SK-N-SH (cell line): ENCODE measurements around the gene PDE4D. TPM values are rescaled to one million over a fixed set of nuclear protein-coding genes. Genes with fewer than 3 reads are reported as not detected.
A peak's percentile ranks its signal among the peaks of the same experiment; 100 is the strongest.

Experiments used
- CTCF ChIA-PET: fragments of 300-600, 350-600 bp; formaldehyde crosslinking; extraction: SDS; loops from one replicate; lab custom pipeline; 2021; lab: Yijun Ruan, JAX
- POLR2A ChIA-PET: fragments of 350-600 bp; sonication (Branson Sonifier 250); formaldehyde crosslinking; extraction: SDS; loops from one replicate; lab custom pipeline; 2020; ENCODE audit warnings: antibody characterized with exemption, inconsistent platforms; lab: Yijun Ruan, JAX
- DNase-seq: peaks from one replicate; pipeline ENCODE4 v3.0.0; 2012
- H2AFZ ChIP-seq: fragments of 200-600 bp; sonication (generic); 2 replicates; pipeline ENCODE4 v1.8.1; 2016; ENCODE audit warnings: antibody characterized with exemption, mild to moderate bottlenecking, low read depth
- H3F3A ChIP-seq: fragments of 200-600 bp; sonication (generic); replicated peaks from 2 replicates; pipeline ENCODE3; 2016; ENCODE audit warnings: antibody characterized with exemption, mild to moderate bottlenecking; ENCODE audit not compliant: insufficient read depth
- H3K27ac ChIP-seq, 2 experiments: fragments of 200-500 bp in 1 of 2; fragments of 200-600 bp in 1 of 2; sonication (Bioruptor generic) in 1 of 2; sonication (generic), shearing (Covaris generic) in 1 of 2; 2 replicates each; pipeline versions ENCODE4 v1.5.1 to v1.6.1; 2014 to 2016; ENCODE audit warnings: low read depth in 2 of 2, inconsistent platforms in 1 of 2, low read length in 1 of 2, mild to moderate bottlenecking in 1 of 2, mixed read lengths in 1 of 2
- H3K27me3 ChIP-seq: fragments of 200-600 bp; sonication (generic), shearing (Covaris generic); 2 replicates; pipeline ENCODE4 v1.6.1; 2016; ENCODE audit warnings: mixed run types; ENCODE audit not compliant: insufficient read depth
- H3K36me3 ChIP-seq, 2 experiments: fragments of 200-500 bp in 1 of 2; fragments of 200-600 bp in 1 of 2; sonication (Bioruptor generic) in 1 of 2; sonication (generic) in 1 of 2; replicated peaks in 1 of 2; 2 replicates each; pipeline versions ENCODE3 to v1.5.1; 2014 to 2016; ENCODE audit warnings: low read length in 1 of 2, mild to moderate bottlenecking in 1 of 2; ENCODE audit not compliant: insufficient read depth in 2 of 2, control insufficient read depth in 1 of 2
- H3K4me1 ChIP-seq, 2 experiments: fragments of 200-500 bp in 1 of 2; fragments of 200-600 bp in 1 of 2; sonication (Bioruptor generic) in 1 of 2; sonication (generic), shearing (Covaris generic) in 1 of 2; 2 replicates each; pipeline versions ENCODE4 v1.5.1 to v1.6.1; 2014 to 2016; ENCODE audit warnings: low read depth in 1 of 2, low read length in 1 of 2, mixed run types in 1 of 2; ENCODE audit not compliant: insufficient read depth in 2 of 2, control insufficient read depth in 1 of 2
- H3K4me2 ChIP-seq: fragments of 200-600 bp; sonication (generic), shearing (Covaris generic); 2 replicates; pipeline ENCODE4 v1.6.1; 2017; ENCODE audit warnings: mixed run types
- H3K4me3 ChIP-seq, 2 experiments: fragments of 200-500 bp in 1 of 2; fragments of 200-600 bp in 1 of 2; sonication (Bioruptor generic) in 1 of 2; sonication (generic), shearing (Covaris generic) in 1 of 2; 2 replicates each; pipeline versions ENCODE4 v1.5.1 to v1.8.1; 2014 to 2016; ENCODE audit warnings: low read depth in 2 of 2, inconsistent platforms in 1 of 2, low read length in 1 of 2, mild to moderate bottlenecking in 1 of 2, mixed read lengths in 1 of 2, moderate library complexity in 1 of 2
- H3K79me2 ChIP-seq: fragments of 200-600 bp; sonication (generic); 2 replicates; pipeline ENCODE4 v1.8.1; 2017; ENCODE audit warnings: mild to moderate bottlenecking; ENCODE audit not compliant: insufficient read depth
- H3K9ac ChIP-seq: fragments of 200-600 bp; sonication (generic); 2 replicates; pipeline ENCODE4 v1.6.1; 2017; ENCODE audit warnings: mixed run types
- H3K9me2 ChIP-seq: fragments of 200-600 bp; sonication (generic); 2 replicates; pipeline ENCODE4 v1.6.1; 2017; ENCODE audit warnings: mixed run types
- H3K9me3 ChIP-seq: fragments of 200-600 bp; sonication (generic); 2 replicates; pipeline ENCODE4 v1.6.1; 2017; ENCODE audit warnings: mixed run types, mild to moderate bottlenecking, moderate library complexity
- H4K20me1 ChIP-seq: fragments of 200-600 bp; sonication (generic); 2 replicates; pipeline ENCODE4 v1.6.1; 2017; ENCODE audit warnings: mild to moderate bottlenecking, mixed run types; ENCODE audit not compliant: insufficient read depth
- ELF1 ChIP-seq: IDR thresholded peaks from 2 replicates; pipeline ENCODE4 v1.4.0; 2012
- EP300 ChIP-seq, 2 experiments: IDR thresholded peaks; 2 replicates each; pipeline versions ENCODE4 v1.4.0 to v1.6.1; 2012; ENCODE audit warnings: borderline replicate concordance in 1 of 2, low read depth in 1 of 2, low read length in 1 of 2
- GABPA ChIP-seq: IDR thresholded peaks from 2 replicates; pipeline ENCODE4 v1.4.0; 2012; ENCODE audit warnings: low read depth, mild to moderate bottlenecking
- GATA2 ChIP-seq: sonication (generic); formaldehyde crosslinking; IDR thresholded peaks from 2 replicates; pipeline ENCODE4 v1.5.0; 2020; ENCODE audit warnings: mild to moderate bottlenecking, missing genetic modification reagents
- NFIC ChIP-seq: IDR thresholded peaks from 2 replicates; pipeline ENCODE4 v1.4.0; 2012; ENCODE audit warnings: borderline replicate concordance
- NRF1 ChIP-seq: IDR thresholded peaks from 2 replicates; pipeline ENCODE4 v1.6.1; 2012; ENCODE audit warnings: low read depth, mild to moderate bottlenecking, low read length
- RAD21 ChIP-seq: IDR thresholded peaks from 2 replicates; pipeline ENCODE4 v1.6.1; 2012; ENCODE audit warnings: mild to moderate bottlenecking, low read length
- RXRA ChIP-seq: IDR thresholded peaks from 2 replicates; pipeline ENCODE4 v1.4.0; 2012; ENCODE audit warnings: low read depth, mild to moderate bottlenecking, borderline replicate concordance
- SIN3A ChIP-seq: IDR thresholded peaks from 2 replicates; pipeline ENCODE4 v1.6.1; 2012; ENCODE audit warnings: low read depth, mild to moderate bottlenecking, low read length, moderate library complexity, borderline replicate concordance
- SMC3 ChIP-seq: IDR thresholded peaks from 2 replicates; pipeline ENCODE4 v1.6.1; 2012; ENCODE audit warnings: low read depth, low read length, improper control_type of control experiment
- TAF1 ChIP-seq: IDR thresholded peaks from 2 replicates; pipeline ENCODE4 v1.6.1; 2012; ENCODE audit warnings: low read depth, mild to moderate bottlenecking, low read length, moderate library complexity, borderline replicate concordance
- TCF12 ChIP-seq: IDR thresholded peaks from 2 replicates; pipeline ENCODE4 v1.4.0; 2012
- YY1 ChIP-seq: IDR thresholded peaks from 2 replicates; pipeline ENCODE4 v1.4.0; 2012; ENCODE audit warnings: low read depth, mild to moderate bottlenecking
- WGBS: methylation state at CpG from one replicate; pipeline ENCODE4 v1.1.6; 2017; ENCODE audit warnings: low lambda C conversion rate; 5-methylcytosine and 5-hydroxymethylcytosine counted together
- polyA plus RNA-seq, 3 experiments: library from polyadenylated mRNA; depleted of rRNA; stranded (reverse); fragments of >200 nt; gene quantifications; 2 replicates each; pipeline ENCODE4 v1.2.3, GENCODE V29; 2012
- TF ChIP-seq, protein P1 (sequence below): IDR thresholded peaks from 2 replicates; pipeline ENCODE4 v1.4.0; 2012; ENCODE audit warnings: low read depth
- TF ChIP-seq, protein P2 (sequence below): fragments of 150-350 bp; IDR thresholded peaks from 2 replicates; pipeline ENCODE4 v1.6.1; 2017; ENCODE audit warnings: antibody characterized with exemption, low read length, low read depth, borderline replicate concordance
- TF ChIP-seq, protein P3 (sequence below): fragments of 200-600 bp; sonication (generic); IDR thresholded peaks from 2 replicates; pipeline ENCODE4 v1.6.1; 2017; ENCODE audit warnings: antibody characterized with exemption, mild to moderate bottlenecking, moderate library complexity
- TF ChIP-seq, protein P4 (sequence below): IDR thresholded peaks from 2 replicates; pipeline ENCODE4; 2012
- TF ChIP-seq, protein P5 (sequence below): IDR thresholded peaks from 2 replicates; pipeline ENCODE4 v1.4.0; 2012; ENCODE audit warnings: low read depth, borderline replicate concordance

Gene PDE4D
- polyA plus RNA-seq, 1 of the 3 experiments (the other 2 are of a cell fraction) = 2.4 TPM

DNA sequence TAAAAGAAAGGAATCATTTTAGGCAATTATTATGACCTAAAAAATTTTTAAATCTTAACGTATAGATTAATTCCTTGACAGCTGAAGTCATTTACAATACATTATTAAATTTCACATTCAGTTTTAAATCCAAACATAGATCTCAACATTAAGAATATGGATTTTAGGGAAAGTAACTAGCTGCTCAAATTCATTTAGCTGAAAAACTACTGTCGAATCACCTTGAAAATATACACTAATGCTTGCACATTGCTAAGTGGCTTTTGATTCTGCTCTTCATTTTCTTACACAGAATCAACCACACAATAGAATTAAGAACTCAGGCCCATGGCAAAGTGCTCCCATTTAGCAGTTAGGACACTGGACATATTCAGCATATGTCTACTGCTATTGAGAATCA is 856.5 kb downstream of the PDE4D start:
- Histone ChIP-seq H3F3A (peaks cover 25% of the 10 kb centered on the region), H3K9ac (no peak overlapping the region; the same call in 1 of the 2 replicates), H2AFZ (peak overlapping the region; percentile 39; the same call in 1 of the 2 replicates), H3K36me3 (no peaks in the 10 kb centered on the region), H4K20me1 (no peaks in the 10 kb centered on the region), H3K27ac (peak overlapping the region in 1 of 2 experiments; percentile 51; a peak in 1 of 4 replicates), H3K4me2 (peak overlapping the region; percentile 91; the same call in 1 of the 2 replicates), H3K4me3 (no peak overlapping the region), H3K27me3 (no peaks in the 10 kb centered on the region), H3K9me3 (no peaks in the 10 kb centered on the region), H3K4me1 (peaks cover 26 to 38% of the 10 kb centered on the region in 2 experiments), H3K9me2 (no peaks in the 10 kb centered on the region), H3K79me2 (peaks cover 16% of the 10 kb centered on the region; the same call in 1 of the 2 replicates)
- ChIA-PET CTCF (interaction anchor here (0.9 to 6.8 kb wide), 6 partner anchors 20 to 152 kb away, joined by 3 to 96 read pairs (median 16); no protein-coding TSS in a partner anchor), POLR2A (no interaction called here)
- no peak for TF ChIP-seq NFIC
- TF ChIP-seq NRF1 = no peak
- TF ChIP-seq, protein P1, sequence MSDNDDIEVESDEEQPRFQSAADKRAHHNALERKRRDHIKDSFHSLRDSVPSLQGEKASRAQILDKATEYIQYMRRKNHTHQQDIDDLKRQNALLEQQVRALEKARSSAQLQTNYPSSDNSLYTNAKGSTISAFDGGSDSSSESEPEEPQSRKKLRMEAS = no peak
- TF ChIP-seq, protein P2, sequence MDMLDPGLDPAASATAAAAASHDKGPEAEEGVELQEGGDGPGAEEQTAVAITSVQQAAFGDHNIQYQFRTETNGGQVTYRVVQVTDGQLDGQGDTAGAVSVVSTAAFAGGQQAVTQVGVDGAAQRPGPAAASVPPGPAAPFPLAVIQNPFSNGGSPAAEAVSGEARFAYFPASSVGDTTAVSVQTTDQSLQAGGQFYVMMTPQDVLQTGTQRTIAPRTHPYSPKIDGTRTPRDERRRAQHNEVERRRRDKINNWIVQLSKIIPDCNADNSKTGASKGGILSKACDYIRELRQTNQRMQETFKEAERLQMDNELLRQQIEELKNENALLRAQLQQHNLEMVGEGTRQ = no peak
- TF ChIP-seq EP300 (IDR thresholded peaks at IDR 0.05; ENCODE audit: borderline replicate concordance in 1 of 2, low read depth in 1 of 2, low read length in 1 of 2) = no peak
- TF ChIP-seq GABPA = no peak
- TF ChIP-seq, protein P3, sequence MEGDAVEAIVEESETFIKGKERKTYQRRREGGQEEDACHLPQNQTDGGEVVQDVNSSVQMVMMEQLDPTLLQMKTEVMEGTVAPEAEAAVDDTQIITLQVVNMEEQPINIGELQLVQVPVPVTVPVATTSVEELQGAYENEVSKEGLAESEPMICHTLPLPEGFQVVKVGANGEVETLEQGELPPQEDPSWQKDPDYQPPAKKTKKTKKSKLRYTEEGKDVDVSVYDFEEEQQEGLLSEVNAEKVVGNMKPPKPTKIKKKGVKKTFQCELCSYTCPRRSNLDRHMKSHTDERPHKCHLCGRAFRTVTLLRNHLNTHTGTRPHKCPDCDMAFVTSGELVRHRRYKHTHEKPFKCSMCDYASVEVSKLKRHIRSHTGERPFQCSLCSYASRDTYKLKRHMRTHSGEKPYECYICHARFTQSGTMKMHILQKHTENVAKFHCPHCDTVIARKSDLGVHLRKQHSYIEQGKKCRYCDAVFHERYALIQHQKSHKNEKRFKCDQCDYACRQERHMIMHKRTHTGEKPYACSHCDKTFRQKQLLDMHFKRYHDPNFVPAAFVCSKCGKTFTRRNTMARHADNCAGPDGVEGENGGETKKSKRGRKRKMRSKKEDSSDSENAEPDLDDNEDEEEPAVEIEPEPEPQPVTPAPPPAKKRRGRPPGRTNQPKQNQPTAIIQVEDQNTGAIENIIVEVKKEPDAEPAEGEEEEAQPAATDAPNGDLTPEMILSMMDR = no peak
- TF ChIP-seq, protein P4, sequence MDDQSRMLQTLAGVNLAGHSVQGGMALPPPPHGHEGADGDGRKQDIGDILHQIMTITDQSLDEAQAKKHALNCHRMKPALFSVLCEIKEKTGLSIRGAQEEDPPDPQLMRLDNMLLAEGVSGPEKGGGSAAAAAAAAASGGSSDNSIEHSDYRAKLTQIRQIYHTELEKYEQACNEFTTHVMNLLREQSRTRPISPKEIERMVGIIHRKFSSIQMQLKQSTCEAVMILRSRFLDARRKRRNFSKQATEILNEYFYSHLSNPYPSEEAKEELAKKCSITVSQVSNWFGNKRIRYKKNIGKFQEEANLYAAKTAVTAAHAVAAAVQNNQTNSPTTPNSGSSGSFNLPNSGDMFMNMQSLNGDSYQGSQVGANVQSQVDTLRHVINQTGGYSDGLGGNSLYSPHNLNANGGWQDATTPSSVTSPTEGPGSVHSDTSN = no peak
- no peak for TF ChIP-seq RXRA
- TF ChIP-seq GATA2 (CRISPR knock-in tag) = no peak
- no peak for DNase-seq
- 75% methylated on average over 2 of the region's 2 CpGs for WGBS

DNA sequence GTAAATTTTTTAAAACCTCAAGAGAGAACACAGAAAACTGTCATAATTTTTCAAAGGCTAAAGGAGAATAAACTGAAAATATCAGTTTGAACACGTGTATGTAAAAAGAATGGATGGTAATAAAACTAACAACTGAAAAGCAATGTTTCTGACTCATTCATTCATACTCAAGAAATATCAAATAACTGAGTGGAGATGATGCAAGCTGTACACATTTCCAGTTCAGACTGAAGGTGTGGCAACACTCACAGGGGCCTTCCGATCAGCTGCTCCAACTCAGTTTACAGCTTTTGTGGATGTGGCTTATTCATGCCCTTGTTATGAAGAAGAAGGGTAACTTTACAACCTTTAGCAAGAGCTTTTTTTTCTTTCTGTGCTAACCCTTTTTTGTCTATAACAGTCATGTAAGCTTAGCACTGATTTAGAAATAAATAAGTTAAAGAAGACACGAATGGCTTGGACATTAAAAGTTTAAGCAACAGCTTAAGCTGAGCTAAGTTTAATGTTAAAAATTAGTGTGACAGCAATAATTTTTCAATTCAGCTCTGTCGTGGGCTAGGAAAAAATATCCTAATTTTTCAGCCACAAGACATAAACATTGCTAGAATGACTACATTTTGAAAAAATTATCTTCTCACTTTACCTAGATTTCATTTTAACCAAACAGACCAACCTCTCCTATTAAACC is 857.1 kb downstream of the PDE4D start:
- peak overlapping the region; percentile 39 for H2AFZ ChIP-seq
- TF ChIP-seq, protein P1 = peak; percentile 17; the same call in 1 of the 2 replicates
- TF ChIP-seq RAD21 = no peak
- no peak for TF ChIP-seq TAF1
- TF ChIP-seq ELF1 = no peak
- TF ChIP-seq, protein P5, sequence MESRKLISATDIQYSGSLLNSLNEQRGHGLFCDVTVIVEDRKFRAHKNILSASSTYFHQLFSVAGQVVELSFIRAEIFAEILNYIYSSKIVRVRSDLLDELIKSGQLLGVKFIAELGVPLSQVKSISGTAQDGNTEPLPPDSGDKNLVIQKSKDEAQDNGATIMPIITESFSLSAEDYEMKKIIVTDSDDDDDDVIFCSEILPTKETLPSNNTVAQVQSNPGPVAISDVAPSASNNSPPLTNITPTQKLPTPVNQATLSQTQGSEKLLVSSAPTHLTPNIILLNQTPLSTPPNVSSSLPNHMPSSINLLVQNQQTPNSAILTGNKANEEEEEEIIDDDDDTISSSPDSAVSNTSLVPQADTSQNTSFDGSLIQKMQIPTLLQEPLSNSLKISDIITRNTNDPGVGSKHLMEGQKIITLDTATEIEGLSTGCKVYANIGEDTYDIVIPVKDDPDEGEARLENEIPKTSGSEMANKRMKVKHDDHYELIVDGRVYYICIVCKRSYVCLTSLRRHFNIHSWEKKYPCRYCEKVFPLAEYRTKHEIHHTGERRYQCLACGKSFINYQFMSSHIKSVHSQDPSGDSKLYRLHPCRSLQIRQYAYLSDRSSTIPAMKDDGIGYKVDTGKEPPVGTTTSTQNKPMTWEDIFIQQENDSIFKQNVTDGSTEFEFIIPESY = no peak
- 0 out of 2 replicates have a peak, but pooled peaks have one; percentile 63 for TF ChIP-seq SIN3A
- TF ChIP-seq YY1 = no peak
- peak; percentile 50; the same call in 1 of the 2 replicates for TF ChIP-seq TCF12
- no peak for TF ChIP-seq RXRA
- no peak for TF ChIP-seq SMC3
- TF ChIP-seq, protein P4 = peak; percentile 29

More for the DNA sequence above, 857.1 kb downstream of the PDE4D start:
- Histone ChIP-seq H3K9me3 (no peaks in the 10 kb centered on the region), H3K4me1 (peaks cover 26 to 33% of the 10 kb centered on the region in 2 experiments; a peak in 3 of 4 replicates), H4K20me1 (no peaks in the 10 kb centered on the region), H3K4me3 (peak overlapping the region in 1 of 2 experiments; percentile 2; a peak in 1 of 4 replicates), H3K27ac (peak overlapping the region in 1 of 2 experiments; percentile 51; a peak in 2 of 4 replicates), H3F3A (peaks cover 19% of the 10 kb centered on the region), H3K36me3 (no peaks in the 10 kb centered on the region), H3K27me3 (no peaks in the 10 kb centered on the region), H3K9me2 (no peaks in the 10 kb centered on the region), H3K4me2 (peak overlapping the region; percentile 43), H3K79me2 (peaks cover 16% of the 10 kb centered on the region; the same call in 1 of the 2 replicates), H3K9ac (peak overlapping the region; percentile 29; the same call in 1 of the 2 replicates)
- POLR2A ChIA-PET = no interaction called here
- WGBS = 41% methylated on average over 4 of the region's 4 CpGs
- CTCF ChIA-PET = interaction anchor here (1.0 to 6.8 kb wide), 10 partner anchors 21 to 331 kb away, joined by 3 to 96 read pairs (median 6); no protein-coding TSS in a partner anchor
- no peak for DNase-seq
